Stimulated activated CD4-positive, alpha-beta T cell treated with anti-CD3 and anti-CD28 coated beads, Interleukin-1b, Interleukin-23, amount 100 ng/mL, for 24 hours (primary cell): ENCODE measurements around the gene GLIPR1L1.

Experiments
- DNase-seq, 4 experiments: peaks; one replicate each; pipeline ENCODE4 v3.0.0-alpha.2; 2020; ENCODE audit warnings: low read depth in 4 of 4, low spot score in 1 of 4

GLIPR1L1 gene

DNA sequence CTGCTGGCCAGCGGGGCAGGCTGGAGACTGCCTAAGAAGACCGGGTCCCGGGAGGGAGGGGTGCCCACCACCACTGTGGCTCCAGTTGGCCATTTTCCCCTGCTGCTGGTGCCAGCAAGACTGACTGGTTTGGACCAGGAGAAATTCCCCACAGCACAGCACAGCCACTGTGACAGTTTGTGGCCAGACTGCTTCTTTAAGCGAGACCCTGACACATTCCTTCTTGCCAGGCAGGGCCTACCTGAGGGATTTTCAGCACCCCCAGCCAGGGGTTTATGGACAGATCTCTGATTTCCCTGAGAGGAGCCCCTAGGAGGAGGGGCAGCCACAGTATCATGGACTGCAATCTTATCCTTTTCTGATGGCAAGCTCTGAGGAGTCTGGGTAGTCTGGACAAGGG, 15.5 kb downstream of the GLIPR1L1 start:
- DNase-seq, result no peak

DNA sequence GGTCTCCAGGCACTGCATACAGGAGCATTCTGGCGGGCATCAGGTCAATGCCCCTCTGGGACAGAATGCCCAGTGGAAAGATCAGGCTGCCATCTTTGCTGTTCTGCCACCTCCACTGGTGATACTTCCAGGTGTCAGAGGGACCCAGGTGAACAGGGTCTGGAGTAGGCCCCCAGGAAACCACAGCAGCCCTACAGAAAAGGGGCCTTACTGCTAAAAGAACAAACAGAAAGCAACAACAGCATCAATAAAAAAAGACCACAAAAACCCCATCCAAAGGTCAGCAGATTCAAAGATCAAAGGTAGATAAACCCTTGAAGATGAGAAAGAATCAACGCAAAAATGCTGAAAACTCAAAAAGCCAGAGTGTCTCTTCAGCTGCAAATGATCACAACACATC, 15.9 kb downstream of the GLIPR1L1 start:
- no peak for DNase-seq

DNA sequence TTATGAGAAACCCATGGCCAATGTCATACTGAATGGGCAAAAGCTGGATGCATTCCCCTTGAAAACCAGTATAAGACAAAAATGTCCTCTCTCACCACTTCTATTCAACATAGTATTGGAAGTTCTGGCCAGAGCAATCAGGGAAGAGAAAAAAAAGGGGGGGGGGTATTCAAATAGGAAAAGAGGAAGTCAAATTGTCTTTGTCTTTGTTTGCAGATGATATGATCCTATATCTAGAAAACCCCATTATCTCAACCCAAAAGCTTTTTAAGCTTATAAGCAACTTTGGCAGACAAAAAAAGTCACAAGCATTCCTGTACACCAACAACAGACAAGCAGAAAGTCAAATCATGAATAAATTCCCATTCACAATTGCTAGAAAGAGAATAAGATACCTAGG, 19.5 kb downstream of the GLIPR1L1 start:
- DNase-seq, result no peak

DNA sequence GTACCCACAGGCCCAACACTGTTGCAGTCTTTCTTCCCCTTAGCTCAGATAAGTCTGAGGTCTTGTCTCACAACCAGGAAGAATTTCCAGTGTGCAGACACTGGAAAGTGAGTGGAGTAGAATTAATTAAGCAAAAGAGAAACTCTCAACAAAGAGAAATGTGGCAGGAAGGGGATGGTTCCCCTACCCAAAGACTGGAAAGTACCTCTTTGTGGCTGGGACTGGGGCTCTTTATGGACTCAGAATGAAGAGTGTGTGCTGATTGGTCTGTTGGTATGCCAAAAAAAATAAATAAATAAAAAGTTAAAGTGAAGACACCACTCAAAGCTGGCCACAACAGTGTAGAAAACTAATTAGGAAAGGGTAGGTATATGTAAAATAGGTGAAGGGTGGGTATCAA, 26.4 kb downstream of the GLIPR1L1 start:
- DNase-seq, result no peak

DNA sequence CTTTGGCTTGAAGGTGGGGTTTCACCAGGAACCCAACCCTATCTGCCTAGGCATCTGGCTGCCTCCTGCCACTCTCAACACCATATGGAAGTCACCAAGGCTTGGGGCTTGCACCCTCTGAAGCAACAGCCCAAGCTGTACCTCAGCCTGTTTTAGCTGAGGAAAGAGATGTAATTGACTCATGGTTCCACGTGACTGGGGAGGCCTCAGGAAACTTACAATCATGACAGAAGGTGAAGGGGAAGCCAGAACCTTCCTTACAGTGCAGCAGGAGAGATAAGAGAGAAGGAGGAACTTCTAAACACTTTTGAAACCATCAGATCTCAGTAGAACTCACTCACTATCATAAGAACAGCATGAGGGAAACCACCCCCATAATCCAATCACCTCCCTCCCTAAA, 26.9 kb downstream of the GLIPR1L1 start:
- no peak for DNase-seq

DNA sequence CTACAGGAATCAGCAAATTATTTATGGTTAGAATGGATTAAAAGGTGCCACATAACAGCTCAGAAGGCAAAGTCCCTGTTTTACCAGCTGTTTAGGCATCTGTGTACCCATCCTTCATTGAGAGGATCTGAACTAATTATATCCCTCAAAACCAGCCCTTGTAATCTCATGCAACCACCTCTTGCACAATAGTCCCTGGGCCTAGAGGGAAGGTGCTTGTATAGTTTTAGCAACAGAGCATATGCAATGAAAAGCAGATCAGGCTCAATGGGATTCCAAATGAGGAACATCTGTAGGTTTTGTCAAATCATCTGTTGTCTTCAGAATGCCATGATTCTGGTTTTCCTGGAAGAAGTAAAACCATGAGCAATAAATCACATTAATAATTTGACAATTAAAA, 30.4 kb downstream of the GLIPR1L1 start:
- no peak for DNase-seq

DNA sequence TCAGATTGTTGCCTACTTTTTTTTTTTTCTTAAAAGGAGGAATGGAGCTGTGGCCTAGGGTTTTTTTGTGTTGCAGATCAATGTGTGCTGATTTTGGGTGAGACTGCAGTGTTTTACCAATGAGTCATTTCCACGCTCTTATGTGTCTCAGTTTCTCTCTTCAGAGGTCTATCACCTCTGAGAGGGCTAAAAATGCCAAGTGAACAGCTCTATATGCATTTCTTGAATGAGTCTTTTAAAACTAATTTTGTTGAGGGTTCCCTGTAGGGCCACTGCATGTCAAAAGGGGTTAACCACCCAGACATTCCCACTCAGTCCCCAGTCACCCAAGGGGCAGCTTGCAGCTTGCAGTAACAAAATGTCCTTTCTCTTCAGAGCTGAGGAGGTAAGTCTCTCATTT, 32.2 kb downstream of the GLIPR1L1 start:
- DNase-seq, result no peak

DNA sequence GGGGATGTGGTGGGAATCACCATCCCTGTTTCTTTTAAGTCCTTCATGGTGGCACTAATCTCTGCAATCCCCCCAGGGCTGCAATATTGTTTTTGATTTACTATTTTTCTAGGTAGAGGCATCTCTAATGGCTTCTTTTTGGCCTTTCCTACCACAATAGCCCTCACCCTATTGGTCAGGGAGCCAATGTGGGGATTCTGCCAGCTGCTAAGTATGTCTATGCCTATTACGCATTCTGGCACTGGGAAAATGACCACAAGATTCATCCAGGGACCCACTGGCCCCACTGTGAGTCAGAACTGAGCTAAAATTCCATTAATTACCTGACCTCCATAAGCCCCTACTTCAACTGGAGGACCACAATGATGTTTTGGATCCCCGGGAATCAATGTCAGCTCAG, 40.5 kb downstream of the GLIPR1L1 start:
- no peak for DNase-seq

DNA sequence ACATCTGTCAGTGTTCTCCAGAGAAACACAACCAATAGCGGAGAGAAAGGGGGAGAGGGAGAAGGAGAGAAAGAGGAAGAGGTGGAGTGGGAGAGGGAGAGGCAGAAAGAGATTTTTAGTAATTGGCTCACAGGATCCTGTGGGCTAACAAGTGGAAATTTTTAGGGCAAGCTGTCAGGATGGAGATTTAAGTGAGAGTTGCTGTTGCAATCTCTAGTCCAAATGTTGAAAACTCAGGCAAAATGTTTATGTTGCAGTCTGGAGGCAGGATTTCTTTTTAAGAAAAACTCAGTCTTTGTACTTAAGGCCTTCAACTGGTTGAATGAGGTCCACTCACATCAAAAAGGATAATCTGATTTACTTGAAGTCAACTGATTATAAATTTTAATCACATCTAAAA, 43.9 kb downstream of the GLIPR1L1 start:
- DNase-seq, result no peak

DNA sequence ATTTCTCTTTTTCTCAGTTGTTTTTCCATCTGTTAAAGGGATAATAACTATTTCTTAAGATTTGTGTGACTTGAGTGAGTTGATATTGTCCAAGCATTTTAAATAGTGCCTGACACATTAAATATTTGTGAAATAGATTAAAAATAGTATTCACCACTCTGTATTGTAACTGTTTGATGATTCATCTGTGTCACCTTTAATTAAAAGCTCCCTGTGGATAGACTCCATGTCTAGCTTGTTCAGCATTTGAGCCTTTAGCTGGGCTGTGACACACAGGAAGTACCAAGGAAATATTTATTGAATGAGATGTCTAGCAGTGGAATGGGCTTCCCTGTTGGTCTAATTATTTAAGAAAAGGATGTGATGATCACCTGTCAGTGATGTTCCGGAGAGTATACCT, 54.6 kb downstream of the GLIPR1L1 start:
- no peak for DNase-seq

DNA sequence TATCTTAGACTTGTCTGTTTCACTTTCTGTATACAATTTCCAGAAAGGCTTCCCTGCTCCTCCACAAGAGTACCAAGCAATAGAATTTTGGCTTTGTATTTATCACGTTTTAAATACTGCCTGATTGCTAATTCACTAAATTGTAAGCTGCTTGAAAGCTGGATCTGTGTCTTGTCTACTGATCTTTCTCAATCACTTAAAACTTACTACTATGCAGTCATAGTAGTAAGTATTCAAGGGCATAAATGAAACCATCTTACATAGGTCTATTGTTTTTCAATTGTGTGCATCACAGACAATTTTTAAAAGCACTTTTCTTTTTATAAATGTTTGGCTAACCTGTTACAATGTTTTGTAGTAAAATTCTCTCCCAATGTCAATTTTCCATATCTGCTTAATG, 55.2 kb downstream of the GLIPR1L1 start:
- no peak for DNase-seq

DNA sequence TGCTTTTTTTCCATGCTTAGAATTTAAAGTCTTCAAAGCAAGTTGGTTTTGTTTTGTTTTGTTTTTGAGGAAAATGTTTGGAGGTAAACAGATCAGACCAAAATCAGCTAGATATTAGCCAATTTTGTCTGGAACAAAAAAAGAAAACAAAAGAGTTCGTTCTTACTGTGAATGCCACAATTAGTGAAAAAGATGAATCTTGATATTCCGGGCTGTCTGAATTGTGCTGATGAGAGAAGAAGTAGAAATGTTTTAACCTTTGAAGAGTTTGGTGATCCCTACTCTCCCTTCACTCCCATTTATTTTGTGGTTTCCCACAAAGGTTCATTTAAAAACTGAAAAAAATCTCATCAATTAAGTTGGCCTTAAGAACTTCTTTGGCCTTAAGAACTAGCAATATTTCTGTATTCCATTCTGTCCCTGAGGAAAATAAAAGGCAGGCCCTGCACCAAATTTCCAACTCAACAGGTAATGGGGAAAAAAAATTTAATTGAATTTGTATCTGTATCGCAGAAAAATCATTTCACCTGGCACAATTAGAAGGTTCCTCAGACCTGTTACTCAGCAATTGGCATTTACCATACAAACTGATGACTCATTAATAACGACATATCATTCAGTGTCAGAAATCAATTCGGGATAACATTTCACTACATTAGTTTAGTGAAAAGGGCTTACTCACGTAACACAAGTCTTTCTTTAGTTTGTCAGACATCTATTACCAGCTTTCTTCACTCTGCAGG, 55.9 kb downstream of the GLIPR1L1 start:
- DNase-seq, result no peak

DNA sequence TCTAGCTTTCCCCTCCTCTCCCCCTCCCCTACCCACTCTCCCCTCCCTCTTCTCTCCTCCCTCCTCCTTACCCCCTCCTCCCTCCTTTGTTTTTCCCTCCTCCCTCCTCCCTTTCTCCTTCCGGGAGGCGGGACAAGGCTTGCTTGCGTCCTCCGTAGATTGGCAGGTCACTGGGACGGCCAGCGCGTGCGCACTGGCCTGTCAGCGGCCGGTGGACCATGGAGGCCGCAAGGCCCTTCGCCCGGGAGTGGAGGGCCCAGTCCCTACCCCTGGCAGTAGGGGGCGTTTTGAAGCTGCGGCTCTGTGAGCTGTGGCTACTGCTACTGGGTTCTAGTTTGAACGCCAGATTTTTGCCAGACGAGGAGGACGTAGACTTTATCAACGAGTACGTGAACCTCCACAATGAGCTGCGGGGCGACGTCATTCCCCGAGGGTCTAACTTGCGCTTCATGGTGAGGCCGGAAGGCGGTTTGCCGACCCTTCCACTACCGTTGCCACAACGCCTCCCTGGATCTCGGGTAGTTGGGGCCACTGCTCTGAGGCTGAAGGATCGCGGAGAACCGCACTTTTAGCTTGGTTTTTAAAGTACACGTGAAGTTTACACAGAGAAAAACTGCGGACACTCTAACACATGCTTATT, 56.5 kb downstream of the GLIPR1L1 start, which contains the start of gene GLIPR1L2:
Gene GLIPR1L2 (plus strand): TSS at position 191 of the 640 bp plus-strand sequence. CDS start 28 bp downstream, at position 219.
- peak; percentile 71 to 87 (median 80) for DNase-seq

DNA sequence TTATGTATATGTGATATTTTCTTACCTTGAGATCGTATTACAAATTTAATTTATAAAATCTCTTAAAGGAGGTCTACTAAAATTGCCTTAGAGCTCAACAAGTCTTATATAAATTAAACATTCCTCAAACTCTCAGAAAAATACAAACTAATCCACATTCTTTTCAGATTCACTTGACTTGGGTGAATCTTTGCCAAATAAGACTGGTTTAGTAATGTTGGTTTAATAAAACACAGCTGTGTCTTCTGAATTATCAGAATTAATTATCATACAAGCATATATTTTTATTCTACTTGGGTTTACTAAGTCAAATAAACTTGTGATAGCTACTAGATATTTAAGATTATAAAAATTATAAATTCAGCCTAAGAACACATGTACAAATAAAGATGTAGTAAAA, 69.8 kb downstream of the GLIPR1L1 start:
- DNase-seq, result no peak

DNA sequence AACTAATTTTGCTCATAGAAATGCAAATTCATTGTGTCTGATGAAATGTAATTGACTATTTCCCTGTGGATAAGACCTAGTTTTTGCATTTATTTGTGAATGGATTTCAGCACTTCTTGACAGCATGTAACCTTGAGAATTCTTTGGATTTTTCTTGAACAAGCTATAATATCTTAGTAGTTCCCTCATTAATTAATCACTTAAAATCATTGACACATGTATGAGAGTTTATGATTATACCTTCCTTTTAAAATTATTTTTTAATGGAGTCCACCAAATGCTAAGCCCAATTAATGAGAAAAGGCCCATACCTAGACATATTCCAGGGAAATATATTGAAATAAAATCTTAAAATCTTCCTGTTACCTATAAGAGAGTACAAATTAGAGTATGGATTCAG, 73.2 kb downstream of the GLIPR1L1 start:
- DNase-seq, result no peak

DNA sequence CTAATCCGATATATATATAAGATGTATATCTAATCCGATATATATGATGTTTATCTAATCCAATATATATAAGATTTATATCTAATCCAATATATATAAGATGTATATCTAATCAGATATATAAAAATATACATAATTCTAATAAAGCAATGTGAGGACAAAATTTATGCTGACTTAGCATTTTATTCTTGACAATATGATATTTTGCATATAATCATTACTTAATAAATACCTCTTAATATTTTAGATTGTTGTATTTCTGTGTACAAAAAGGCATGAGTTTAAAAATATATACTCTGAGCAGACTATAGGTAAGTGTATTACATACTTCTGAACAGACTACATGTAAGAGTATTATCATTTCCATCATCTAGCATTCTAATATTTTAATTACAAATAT, 75.4 kb downstream of the GLIPR1L1 start:
- DNase-seq, result no peak

DNA sequence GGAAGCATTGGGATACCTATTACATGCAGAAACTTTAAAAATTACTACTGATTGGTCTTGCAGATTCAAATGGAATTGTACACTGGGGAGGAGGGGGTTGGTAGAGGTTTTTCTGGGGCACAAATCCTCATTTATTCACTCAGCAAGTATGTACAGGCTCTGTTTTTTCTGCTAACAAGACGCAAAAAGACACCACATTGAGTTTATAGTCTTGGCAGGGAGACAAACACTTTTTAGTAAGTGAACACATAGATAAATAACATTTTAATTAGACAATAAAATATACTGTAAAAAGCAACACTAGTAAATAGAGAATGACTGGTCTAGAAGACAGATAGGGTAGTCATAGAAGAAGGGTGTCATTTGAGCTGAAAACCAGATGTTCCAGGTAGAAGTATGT, 80.2 kb downstream of the GLIPR1L1 start:
- no peak for DNase-seq

DNA sequence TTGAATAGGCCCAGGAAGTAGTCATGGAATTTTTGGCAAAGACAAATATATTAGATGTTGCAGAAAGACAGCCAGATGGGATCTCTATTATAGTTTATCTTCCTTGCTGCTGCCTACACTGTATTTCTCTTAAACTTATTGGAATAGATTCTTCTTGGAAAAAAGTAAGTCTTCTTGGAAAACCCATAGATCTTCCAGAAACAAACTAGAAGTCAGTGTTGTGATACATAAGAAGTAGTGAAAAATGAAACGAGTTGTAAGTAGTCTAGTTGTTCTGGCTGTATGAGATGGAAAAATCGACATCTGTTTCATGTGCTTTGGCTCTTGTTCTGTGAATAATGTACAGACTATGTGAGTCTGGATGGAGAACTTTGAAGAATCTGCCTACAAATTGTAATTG, 85.4 kb downstream of the GLIPR1L1 start:
- no peak for DNase-seq
